Measurements from ENCODE around the gene CCDC182. TPM values are rescaled to one million over a fixed set of nuclear protein-coding genes. Genes with fewer than 3 reads are reported as not detected.

Gene CCDC182
- not detected in 5 replicates for total RNA-seq (2022; extraction: Qiagen RNA extraction)

DNA sequence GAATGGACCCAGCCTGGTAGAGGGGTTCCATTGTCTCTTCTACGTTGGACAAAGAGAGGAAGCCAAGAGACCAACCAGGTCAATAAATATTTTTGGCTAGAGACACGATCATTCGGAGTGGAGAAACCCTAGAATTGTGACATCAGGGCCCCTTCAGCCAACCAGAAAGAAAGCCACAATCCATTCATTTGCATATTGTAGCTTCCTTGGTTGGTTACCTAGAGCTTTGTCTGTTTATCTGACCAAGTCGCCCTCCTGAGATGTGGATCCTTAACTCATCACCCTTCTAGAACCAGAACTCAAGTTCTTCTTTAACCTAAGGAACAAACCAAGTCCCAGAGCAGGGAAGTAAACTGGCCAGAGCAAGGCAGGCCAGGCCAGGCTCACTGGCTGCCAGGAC is at the start of gene CCDC182:
CCDC182 (minus strand) TSS at position 58 of the 400 bp plus-strand sequence; CDS start at position 31, 27 bp downstream.

Other genes with a start within 250 kb of the CCDC182 start
- 166 to 259 TPM (median 173 TPM) in 5 replicates for gene MRPS23, start 104.7 kb upstream of the CCDC182 start, total RNA-seq (2022; extraction: Qiagen RNA extraction)
- 48.2 to 60.2 TPM (median 50.5 TPM) in 5 replicates for gene CUEDC1, start 210.1 kb upstream of the CCDC182 start, total RNA-seq (2022; extraction: Qiagen RNA extraction)
- gene VEZF1, start 243.0 kb upstream of the CCDC182 start, total RNA-seq (2022; extraction: Qiagen RNA extraction) = 42.5 to 50.3 TPM (median 47.3 TPM) in 5 replicates